Loucy (cell line): ENCODE data around the gene MXD3.

Experiments
- H2AFZ ChIP-seq: fragments of 200-600 bp; sonication (generic); 2 replicates; pipeline ENCODE4 v1.6.0; 2016; ENCODE audit warnings: antibody characterized with exemption, mild to moderate bottlenecking, low read length, moderate library complexity
- H3F3A ChIP-seq: fragments of 200-600 bp; 2 replicates; pipeline ENCODE4 v1.6.0; 2016; ENCODE audit warnings: antibody characterized with exemption, low read depth, mild to moderate bottlenecking
- H3K27me3 ChIP-seq: fragments of 200-600 bp; sonication (generic); 2 replicates; pipeline ENCODE4 v1.6.1; 2014; ENCODE audit warnings: low read length, mild to moderate bottlenecking; ENCODE audit not compliant: insufficient read depth, poor library complexity, severe bottlenecking
- H3K36me3 ChIP-seq: fragments of 200-600 bp; sonication (generic); 2 replicates; pipeline ENCODE4 v1.6.1; 2016; ENCODE audit warnings: low read length; ENCODE audit not compliant: insufficient read depth
- H3K4me1 ChIP-seq: fragments of 200-600 bp; sonication (generic); 2 replicates; pipeline ENCODE4 v1.5.1; 2014; ENCODE audit warnings: low read length, mild to moderate bottlenecking; ENCODE audit not compliant: insufficient read depth, poor library complexity, severe bottlenecking
- H3K4me2 ChIP-seq: fragments of 200-600 bp; sonication (generic); 2 replicates; pipeline ENCODE4 v1.6.0; 2014; ENCODE audit warnings: antibody characterized with exemption, low read length, low read depth, mild to moderate bottlenecking; ENCODE audit not compliant: poor library complexity, severe bottlenecking
- H3K4me3 ChIP-seq: fragments of 200-600 bp; sonication (generic); 2 replicates; pipeline ENCODE4 v1.5.1; 2014; ENCODE audit warnings: low read length, mild to moderate bottlenecking, mixed read lengths; ENCODE audit not compliant: poor library complexity, severe bottlenecking
- H3K79me2 ChIP-seq: fragments of 200-600 bp; sonication (generic); 2 replicates; pipeline ENCODE4 v1.6.1; 2014; ENCODE audit warnings: low read length; ENCODE audit not compliant: insufficient read depth
- H3K9ac ChIP-seq: fragments of 200-600 bp; sonication (generic); 2 replicates; pipeline ENCODE4 v1.6.0; 2014; ENCODE audit warnings: mild to moderate bottlenecking, low read depth, low read length, moderate library complexity; ENCODE audit not compliant: poor library complexity, severe bottlenecking
- H3K9me2 ChIP-seq: fragments of 200-600 bp; sonication (generic); replicated peaks from 2 replicates; pipeline ENCODE4 v1.6.1; 2016; ENCODE audit warnings: low read depth, low read length, mixed read lengths
- H3K9me3 ChIP-seq: fragments of 200-600 bp; sonication (generic); 2 replicates; pipeline ENCODE4 v1.6.1; 2014; ENCODE audit warnings: mild to moderate bottlenecking, antibody characterized with exemption, low read length, low read depth; ENCODE audit not compliant: insufficient read depth
- H4K20me1 ChIP-seq: fragments of 200-600 bp; sonication (generic); 2 replicates; pipeline ENCODE4 v1.6.0; 2014; ENCODE audit warnings: antibody characterized with exemption, low read length, mild to moderate bottlenecking; ENCODE audit not compliant: insufficient read depth, poor library complexity, severe bottlenecking
- EZH2phosphoT487 ChIP-seq: fragments of 200-600 bp; IDR thresholded peaks from 2 replicates; pipeline ENCODE4 v1.6.1; 2018; ENCODE audit warnings: antibody characterized with exemption, mild to moderate bottlenecking, moderate library complexity, borderline replicate concordance
- TF ChIP-seq, protein P1 (sequence below): fragments of 200-600 bp; sonication (generic); conservative IDR thresholded peaks from 2 replicates; pipeline ENCODE4 v1.5.1; 2014; ENCODE audit warnings: mild to moderate bottlenecking, antibody characterized with exemption, low read length

MXD3 gene

DNA sequence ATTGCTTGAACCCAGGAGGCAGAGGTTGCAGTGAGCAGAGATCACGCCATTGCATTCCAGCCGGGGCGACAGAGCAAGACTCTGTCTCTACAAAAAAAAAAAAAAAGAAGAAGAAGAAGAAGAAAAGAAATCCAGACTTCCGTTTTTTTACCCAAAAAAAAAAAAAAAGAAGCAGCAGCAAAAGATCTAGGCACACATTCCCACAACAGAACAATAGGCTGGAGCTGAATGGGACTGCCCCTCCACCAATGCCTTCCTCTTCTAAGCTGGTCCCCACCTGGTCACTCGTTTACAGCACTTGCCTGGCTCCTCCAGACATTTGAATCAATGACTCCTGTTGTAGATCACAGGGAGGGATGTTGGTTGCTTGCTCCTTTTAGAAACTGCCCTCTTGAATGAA lies 41.4 kb upstream of the MXD3 start:
- no peaks in the 10 kb centered on the region for H3K36me3 ChIP-seq
- H2AFZ ChIP-seq, result no peak overlapping the region
- H3K9ac ChIP-seq, result no peak overlapping the region
- no peak for TF ChIP-seq EZH2phosphoT487
- TF ChIP-seq, protein P1, sequence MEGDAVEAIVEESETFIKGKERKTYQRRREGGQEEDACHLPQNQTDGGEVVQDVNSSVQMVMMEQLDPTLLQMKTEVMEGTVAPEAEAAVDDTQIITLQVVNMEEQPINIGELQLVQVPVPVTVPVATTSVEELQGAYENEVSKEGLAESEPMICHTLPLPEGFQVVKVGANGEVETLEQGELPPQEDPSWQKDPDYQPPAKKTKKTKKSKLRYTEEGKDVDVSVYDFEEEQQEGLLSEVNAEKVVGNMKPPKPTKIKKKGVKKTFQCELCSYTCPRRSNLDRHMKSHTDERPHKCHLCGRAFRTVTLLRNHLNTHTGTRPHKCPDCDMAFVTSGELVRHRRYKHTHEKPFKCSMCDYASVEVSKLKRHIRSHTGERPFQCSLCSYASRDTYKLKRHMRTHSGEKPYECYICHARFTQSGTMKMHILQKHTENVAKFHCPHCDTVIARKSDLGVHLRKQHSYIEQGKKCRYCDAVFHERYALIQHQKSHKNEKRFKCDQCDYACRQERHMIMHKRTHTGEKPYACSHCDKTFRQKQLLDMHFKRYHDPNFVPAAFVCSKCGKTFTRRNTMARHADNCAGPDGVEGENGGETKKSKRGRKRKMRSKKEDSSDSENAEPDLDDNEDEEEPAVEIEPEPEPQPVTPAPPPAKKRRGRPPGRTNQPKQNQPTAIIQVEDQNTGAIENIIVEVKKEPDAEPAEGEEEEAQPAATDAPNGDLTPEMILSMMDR, result no peak
- H3F3A ChIP-seq, result no peaks in the 10 kb centered on the region
- H3K9me2 ChIP-seq, result no peaks in the 10 kb centered on the region
- no peaks in the 10 kb centered on the region for H3K27me3 ChIP-seq
- no peak overlapping the region for H3K4me3 ChIP-seq
- H3K79me2 ChIP-seq, result peaks cover 32% of the 10 kb centered on the region
- H4K20me1 ChIP-seq, result peaks cover 4% of the 10 kb centered on the region
- no peaks in the 10 kb centered on the region for H3K9me3 ChIP-seq
- H3K4me2 ChIP-seq, result no peak overlapping the region
- H3K4me1 ChIP-seq, result peaks cover 35% of the 10 kb centered on the region

DNA sequence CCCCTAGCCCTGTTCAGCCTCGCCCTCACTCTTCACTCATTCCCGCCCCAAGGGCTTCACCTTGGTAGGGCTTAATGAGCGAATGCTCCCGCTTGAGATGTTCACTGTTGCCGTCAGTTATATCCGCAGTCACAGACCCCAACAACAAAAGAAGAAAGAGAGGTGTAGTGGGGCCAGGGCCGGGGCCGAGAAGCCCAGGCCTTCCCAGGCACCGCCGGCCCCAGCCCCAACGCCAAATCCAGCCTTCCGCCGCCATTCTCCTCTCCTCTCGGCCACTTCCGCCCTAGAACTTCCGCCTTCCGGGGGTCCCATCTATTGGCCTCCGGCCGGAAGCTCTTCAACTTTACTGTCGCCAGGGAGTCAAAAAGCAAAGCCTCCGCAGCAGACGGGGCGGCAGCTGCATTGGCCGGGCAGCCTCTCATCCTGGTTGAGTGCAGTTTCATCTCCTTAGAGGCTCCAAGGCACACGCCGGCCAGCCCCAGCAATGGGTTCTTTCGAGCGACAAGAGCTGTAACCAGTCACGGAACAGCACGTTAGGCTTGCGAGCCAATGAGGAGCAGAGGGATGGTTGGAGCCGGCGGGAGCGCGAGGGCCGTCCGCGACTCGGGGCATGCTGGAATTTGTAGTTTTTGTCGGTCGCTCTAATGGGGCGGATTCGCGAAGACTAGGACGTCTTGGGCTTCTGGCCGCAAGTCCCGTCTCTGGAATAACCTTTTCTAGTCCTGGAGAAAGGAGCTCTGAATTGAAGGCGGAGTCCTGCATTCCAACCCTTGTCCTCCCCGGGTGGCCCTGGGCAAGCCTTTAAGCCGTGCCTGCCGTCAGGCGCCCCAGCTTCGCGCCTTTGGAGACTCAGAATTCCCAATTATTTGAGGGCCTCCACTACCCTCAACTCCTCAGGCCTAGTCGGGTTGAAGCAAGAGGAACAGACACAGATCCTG lies 40.0 kb upstream of the MXD3 start, which contains the start of gene LMAN2:
Gene LMAN2 (minus strand): TSS at position 277 of the 938 bp plus-strand sequence. CDS start 21 bp downstream, at position 256.
- H3K9me3 ChIP-seq, result no peaks in the 10 kb centered on the region
- peaks cover 37% of the 10 kb centered on the region for H3K4me1 ChIP-seq
- TF ChIP-seq EZH2phosphoT487, result no peak
- TF ChIP-seq, protein P1, result no peak
- peak within 1 kb of the TSS; percentile 97 for H3K4me2 ChIP-seq
- H4K20me1 ChIP-seq, result peaks cover 8% of the 10 kb centered on the region
- peak within 1 kb of the TSS; percentile 97 for H2AFZ ChIP-seq
- H3F3A ChIP-seq, result no peaks in the 10 kb centered on the region
- H3K36me3 ChIP-seq, result no peaks in the 10 kb centered on the region
- peak within 1 kb of the TSS; percentile 84 for H3K9ac ChIP-seq
- peak within 1 kb of the TSS; percentile 92 for H3K4me3 ChIP-seq
- no peaks in the 10 kb centered on the region for H3K27me3 ChIP-seq
- no peaks in the 10 kb centered on the region for H3K9me2 ChIP-seq
- H3K79me2 ChIP-seq, result peaks cover 45% of the 10 kb centered on the region

DNA sequence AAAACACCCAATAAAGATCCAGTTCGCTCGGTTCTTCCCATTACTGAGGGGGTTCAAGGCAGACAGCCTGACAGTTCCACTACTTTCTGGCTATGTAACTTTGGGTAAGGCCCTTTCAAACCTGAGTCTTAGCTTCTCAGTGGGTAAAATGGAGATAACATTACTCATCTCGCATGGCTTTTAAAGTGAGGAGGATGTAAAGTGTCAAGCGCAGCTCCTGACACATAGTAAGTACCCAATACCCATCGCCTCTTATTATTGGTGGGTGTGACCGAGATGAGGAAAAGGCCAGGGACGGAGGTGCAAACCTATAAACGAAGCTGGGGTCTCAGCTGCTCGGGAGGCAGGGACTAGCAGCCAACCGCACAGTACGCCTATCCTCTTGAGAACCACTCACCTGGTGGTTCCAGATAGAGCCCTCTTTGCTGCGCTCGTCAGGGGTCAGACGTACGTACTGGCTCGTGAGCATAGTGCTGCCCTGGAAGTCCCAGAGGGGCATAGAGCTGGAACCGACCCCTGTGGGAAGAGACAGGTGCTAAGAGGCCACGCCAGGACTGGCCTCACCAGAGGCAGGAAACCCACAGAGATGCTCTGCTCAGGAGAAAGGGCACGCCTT lies 39.2 kb upstream of the MXD3 start:
- peaks cover 53% of the 10 kb centered on the region for H3K79me2 ChIP-seq
- peak overlapping the region; percentile 89; the same call in 1 of the 2 replicates for H2AFZ ChIP-seq
- no peaks in the 10 kb centered on the region for H3K9me2 ChIP-seq
- no peaks in the 10 kb centered on the region for H3K36me3 ChIP-seq
- peak overlapping the region; percentile 97 for H3K4me2 ChIP-seq
- H3K9me3 ChIP-seq, result no peaks in the 10 kb centered on the region
- peak overlapping the region; percentile 92 for H3K4me3 ChIP-seq
- TF ChIP-seq, protein P1, result no peak
- peaks cover 8% of the 10 kb centered on the region for H4K20me1 ChIP-seq
- H3K4me1 ChIP-seq, result peaks cover 33% of the 10 kb centered on the region
- H3K27me3 ChIP-seq, result no peaks in the 10 kb centered on the region
- H3K9ac ChIP-seq, result peak overlapping the region; percentile 84
- H3F3A ChIP-seq, result no peaks in the 10 kb centered on the region
